NCI-H510A (cell line): ENCODE measurements around the gene PLCD3.

Experiments used
- DNase-seq: peaks from one replicate; lab custom pipeline; 2025; lab: John Stamatoyannopoulos, UW

The PLCD3 gene

DNA sequence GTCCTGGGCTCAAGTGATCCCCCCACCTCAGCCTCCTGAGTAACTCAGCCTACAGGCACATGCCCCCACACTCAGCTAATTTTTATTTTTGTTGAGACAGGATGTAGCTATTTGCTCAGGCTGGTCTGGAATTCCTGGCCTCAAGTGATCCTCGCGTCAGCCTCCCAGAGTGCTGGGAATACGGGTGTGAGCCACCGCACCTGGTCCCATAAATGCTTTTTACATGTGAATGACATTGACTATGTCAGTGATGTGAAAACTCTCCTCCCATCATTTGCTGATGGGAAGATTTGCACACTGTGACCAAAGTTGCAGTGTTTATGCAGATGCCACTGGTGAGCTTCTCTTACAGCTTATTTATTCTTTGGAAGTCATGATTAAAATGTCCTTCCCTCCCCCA lies 15.0 kb downstream of the PLCD3 start:
- no peak for DNase-seq

- DNase-seq: no peak
These were observed 15.8 kb downstream of the PLCD3 start for GRCh38 chr17:45116434-45117016.

GRCh38 chr17:45115871-45116270 lies 16.4 kb downstream of the PLCD3 start:
- no peak for DNase-seq

DNA sequence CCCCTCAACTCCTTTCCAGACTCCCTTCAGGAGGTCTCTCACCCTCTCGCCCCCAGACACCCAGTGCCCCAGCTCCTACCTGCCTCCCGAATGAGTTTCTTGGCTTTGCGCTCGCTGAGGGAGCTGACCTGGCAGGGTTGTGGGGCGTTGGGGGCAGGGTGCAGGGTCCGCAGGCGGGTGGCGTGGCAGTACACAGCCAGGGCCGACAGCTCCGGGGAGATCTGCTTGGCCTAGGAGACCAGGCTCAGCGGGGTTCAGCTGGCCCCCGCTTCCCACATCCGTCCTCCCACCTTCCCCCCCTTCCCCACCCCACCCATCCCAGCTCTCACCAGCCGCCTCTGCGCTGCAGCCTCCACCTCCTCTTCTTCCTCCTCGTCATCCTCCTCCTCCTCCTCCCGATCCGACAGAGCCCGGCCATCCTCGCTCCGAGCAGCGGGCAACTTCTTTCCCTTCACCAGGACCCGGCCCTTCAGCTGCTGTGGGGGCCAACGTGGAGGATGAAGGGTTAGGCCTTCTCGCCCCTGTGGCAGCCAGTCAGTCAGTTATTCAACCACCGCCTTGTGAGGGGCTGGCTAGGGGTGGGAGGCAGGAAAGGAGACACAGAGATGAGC lies 17.2 kb downstream of the PLCD3 start:
- DNase-seq: no peak

- DNase-seq: no peak
These were observed 18.0 kb downstream of the PLCD3 start for GRCh38 chr17:45114117-45114932.

GRCh38 chr17:45113424-45113754 lies 18.9 kb downstream of the PLCD3 start:
- no peak for DNase-seq

- DNase-seq: no peak
These were observed 19.5 kb downstream of the PLCD3 start for GRCh38 chr17:45112559-45113423.

GRCh38 chr17:45111850-45112249 lies 20.5 kb downstream of the PLCD3 start:
- DNase-seq: no peak

DNA sequence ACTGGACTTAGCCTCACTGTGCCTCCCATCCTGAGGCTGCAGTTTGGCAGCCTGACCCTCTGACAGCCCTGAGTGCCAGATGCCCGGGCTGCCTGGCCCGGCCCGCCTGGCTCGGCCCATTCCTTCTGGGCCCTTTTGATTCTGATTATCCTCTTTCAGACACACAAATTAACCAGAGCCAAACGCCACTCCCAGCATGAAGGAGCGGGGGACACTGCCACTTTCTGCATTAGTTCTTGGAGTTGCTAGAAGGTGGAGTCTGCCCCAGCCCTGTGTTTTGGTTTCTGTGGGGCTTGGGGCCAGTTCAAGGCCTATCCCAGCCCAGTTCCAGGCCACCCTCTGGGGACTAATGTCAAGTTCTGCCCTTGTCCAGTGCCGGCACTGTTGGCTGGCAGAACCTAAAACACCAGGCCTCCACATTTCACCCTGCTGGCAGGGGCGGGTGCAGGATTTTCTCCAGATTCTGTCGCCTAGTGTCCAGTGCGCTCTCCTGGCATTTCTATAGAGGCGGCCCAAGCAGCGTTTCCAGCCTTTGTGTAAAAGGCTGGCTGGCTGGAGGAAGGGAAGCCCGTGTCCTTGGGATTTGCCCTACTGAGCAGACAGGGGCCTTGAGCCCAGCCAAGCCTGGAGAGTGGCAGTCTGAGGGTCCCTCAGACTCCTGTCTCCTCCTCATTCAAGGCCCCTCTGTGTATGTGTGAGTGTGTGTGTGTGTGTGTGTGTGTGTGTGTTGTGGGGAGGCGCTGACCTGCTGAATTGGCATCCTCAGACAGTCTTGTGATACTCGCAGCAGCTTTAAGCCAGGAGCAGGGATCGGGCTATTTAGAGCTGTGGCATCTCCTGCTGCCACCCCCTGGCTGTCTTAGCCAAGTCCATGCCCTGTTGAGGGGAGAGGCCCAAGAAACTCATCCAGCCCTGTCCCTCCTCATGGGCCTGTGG lies 21.4 kb downstream of the PLCD3 start:
- DNase-seq: no peak

- DNase-seq: no peak
These were observed 23.5 kb downstream of the PLCD3 start for GRCh38 chr17:45108595-45109521.

DNA sequence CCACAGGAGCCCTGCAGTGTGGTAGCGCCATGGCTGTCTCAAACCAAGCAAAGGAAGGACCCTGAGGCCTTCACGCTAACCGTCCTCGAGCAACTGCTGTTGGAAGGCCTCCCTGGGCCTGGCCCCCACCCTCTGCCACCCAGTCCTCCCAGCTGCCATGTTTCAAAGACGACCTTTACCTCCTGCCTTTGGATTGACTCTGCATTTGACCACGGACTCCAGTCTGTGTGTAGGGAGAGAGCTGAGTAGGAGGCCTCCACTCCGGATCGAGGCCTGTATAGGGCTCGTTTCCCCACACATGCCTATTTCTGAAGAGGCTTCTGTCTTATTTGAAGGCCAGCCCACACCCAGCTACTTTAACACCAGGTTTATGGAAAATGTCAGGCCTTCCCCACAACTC lies 24.3 kb downstream of the PLCD3 start:
- no peak for DNase-seq

DNA sequence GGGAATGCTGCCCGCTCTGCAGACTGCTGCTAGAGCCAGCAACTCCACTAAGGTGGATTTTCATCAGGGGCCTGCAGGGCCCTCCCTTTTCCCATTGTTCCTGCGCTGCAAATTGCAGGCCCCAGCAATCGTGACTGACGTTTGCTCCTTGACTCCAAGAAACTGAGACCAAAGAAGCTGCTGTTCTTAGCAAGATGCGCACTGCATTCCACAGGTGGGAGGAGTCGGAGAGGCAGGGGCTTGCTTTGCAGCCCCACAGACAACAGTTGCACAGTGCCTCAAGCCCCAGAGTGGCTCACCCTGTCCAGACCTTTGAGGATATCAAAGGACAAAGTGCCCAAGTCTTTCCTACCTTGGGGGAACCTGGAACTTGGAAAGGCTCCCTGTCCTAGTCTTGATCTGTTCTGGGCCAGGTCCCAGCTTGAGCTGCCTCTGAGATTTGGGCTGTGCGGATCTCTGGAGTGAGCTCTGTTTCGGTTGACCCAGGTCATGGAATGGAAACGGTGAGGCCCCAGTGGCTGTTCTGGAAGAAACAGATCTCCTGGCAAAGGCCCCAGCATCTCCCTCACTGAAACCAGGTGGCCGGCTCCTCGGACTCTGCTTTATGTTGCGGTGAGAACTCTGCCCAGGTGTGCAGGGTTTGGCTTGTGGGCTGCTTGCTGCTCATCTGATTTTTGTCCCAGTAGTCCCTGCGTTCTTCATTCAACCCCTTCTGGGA lies 24.9 kb downstream of the PLCD3 start:
- no peak for DNase-seq

GRCh38 chr17:45106582-45106981 lies 25.7 kb downstream of the PLCD3 start:
- DNase-seq: no peak

DNA sequence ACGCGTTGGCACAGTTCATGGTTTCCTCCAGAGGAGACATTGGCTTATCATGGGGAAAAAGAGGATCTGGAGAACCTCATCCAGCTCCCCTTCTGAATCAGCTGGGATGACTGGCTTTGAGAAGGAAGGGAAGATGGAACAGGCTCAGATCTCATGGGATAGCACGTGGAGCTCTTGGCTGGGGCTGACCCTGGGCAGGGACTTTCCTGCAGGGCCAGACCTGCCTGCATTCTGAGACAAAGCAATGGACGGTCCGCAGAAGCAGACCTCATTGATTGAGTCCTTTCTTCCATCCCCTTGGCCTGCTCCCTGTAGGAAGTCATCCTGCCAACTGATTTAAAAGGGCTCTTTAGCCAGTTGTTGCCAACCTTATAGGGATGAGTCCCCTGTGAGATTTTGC lies 26.2 kb downstream of the PLCD3 start:
- DNase-seq: no peak

DNA sequence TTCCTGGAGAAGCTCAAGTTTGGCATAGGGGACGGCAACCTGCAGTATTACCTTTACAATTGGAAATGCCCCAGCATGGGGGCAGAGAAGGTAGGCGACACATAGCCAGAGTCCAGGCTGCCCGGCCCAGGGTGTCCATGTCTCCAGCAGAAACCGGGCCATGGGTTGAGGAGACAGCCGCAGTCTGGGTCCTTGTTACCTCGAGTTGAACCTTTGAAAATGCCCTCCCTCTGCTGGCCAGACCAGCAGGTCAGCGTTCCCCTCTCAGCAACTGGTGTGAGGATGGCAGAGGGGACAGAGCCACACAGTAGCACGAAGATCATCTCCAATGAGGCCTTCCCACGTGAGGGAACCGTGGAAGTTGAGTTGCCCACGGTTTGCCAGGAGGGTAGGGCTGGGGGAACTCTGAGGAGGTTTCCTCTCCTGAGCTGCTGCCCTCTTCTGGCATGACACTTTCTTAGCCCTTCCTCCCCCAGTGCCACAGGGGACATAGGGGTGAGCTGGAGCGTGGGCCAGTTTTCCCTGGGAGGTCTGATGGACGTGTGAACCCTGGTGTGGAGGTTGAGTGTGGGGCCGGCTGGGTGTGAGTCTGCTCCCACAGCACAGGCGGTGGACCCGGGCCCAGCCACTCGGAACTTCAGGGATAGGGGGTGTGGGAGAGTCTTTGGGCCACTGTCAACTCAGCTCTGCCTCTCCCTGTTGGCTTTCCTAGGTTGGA lies 27.2 kb downstream of the PLCD3 start:
- DNase-seq: no peak

GRCh38 chr17:45104497-45104896 lies 27.8 kb downstream of the PLCD3 start:
- no peak for DNase-seq

- no peak for DNase-seq
These were observed 28.3 kb downstream of the PLCD3 start for GRCh38 chr17:45104029-45104428.

GRCh38 chr17:45103269-45103795 lies 29.0 kb downstream of the PLCD3 start:
- DNase-seq: no peak

DNA sequence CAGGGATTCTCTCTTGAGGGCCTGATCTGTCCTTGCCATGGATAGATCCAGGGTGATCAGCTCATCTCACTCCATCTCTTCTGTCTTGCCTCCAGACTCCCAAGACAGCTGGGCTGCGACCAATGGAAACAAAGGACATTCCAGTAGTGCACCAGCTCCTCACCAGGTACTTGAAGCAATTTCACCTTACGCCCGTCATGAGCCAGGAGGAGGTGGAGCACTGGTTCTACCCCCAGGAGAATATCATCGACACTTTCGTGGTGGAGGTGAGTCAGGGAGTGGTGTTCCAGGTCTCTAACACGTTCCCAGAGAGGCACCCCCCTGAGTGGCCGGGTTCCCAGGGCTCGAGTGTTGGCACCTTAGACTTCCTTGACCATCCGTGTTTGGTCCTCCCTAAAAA lies 29.5 kb downstream of the PLCD3 start:
- no peak for DNase-seq
